ENCODE measurements around the gene RHOT2.

RHOT2 gene

DNA sequence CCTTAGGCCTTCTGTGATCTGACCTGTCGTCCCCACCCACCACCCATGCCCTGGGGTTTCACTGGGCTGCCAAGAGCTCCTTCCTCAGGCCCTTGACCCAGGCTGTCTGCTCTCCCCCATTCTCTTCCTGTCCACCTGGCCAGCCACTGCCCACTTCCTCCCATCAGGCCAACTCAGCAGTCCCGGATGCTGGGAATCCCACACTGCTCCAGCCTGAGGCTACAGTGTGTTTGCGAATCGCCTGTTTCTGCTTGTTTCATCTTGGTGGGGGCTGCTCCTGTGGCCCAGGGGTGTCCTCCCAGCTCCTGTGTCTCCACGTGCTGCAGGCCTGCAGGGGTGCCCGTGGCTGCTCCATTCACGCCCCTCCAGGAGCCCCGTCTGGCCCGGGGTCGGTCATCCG, 46.1 kb downstream of the RHOT2 start:
- no peak for DNase-seq (ENCODE audit: low read depth in 2 of 2)

- peak; percentile 58 to 64 for DNase-seq (ENCODE audit: low read depth in 2 of 2)
Measured at GRCh38 chr16:714558-715476, 46.9 kb downstream of the RHOT2 start, which contains the start of gene METRN. TSS of gene METRN (plus strand) at chr16:715118. CDS start at chr16:715290, 172 bp downstream.

DNA sequence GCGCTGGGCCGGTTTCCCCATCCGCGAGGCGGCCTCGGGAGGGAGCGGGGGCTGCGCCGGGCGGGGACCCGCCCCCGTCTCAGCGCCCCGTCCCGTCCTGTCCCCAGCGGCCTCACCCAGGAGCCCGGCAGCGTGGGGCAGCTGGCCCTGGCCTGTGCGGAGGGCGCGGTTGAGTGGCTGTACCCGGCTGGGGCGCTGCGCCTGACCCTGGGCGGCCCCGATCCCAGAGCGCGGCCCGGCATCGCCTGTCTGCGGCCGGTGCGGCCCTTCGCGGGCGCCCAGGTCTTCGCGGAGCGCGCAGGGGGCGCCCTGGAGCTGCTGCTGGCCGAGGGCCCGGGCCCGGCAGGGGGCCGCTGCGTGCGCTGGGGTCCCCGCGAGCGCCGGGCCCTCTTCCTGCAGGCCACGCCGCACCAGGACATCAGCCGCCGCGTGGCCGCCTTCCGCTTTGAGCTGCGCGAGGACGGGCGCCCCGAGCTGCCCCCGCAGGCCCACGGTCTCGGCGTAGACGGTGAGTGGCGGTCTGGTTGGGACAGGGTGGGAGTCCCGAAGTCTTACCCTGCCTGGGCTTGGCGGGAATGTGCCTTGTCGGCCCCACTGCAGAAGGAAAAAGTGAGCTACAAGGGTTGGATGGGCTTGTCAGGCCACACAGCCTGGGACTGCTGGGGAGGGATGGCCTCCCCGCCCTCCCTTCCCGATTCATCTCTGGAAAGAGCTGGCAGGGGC, 47.7 kb downstream of the RHOT2 start:
- no peak for DNase-seq (ENCODE audit: low read depth in 2 of 2)

DNA sequence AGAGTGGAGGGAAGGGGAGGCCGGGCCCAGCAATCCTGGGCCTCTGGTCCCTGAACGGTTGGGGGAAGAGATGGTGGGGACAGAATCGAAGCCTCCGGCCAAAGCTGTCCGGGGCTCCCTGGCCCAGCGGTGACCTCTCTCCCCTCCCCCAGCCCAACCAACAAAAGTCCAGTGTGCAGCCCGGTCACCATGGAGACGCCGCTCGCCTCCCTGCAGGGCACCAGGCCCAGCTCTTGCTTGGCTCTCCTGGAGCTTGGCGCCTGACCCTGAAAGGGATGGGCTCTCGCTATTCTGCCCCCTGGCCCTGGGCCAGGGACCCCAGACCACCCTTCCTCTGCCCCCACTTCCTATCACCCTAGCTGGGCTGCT, 48.3 kb downstream of the RHOT2 start:
- no peak for DNase-seq (ENCODE audit: low read depth in 2 of 2)

GRCh38 chr16:716768-717325, 48.9 kb downstream of the RHOT2 start:
- no peak for DNase-seq (ENCODE audit: low read depth in 2 of 2)

DNA sequence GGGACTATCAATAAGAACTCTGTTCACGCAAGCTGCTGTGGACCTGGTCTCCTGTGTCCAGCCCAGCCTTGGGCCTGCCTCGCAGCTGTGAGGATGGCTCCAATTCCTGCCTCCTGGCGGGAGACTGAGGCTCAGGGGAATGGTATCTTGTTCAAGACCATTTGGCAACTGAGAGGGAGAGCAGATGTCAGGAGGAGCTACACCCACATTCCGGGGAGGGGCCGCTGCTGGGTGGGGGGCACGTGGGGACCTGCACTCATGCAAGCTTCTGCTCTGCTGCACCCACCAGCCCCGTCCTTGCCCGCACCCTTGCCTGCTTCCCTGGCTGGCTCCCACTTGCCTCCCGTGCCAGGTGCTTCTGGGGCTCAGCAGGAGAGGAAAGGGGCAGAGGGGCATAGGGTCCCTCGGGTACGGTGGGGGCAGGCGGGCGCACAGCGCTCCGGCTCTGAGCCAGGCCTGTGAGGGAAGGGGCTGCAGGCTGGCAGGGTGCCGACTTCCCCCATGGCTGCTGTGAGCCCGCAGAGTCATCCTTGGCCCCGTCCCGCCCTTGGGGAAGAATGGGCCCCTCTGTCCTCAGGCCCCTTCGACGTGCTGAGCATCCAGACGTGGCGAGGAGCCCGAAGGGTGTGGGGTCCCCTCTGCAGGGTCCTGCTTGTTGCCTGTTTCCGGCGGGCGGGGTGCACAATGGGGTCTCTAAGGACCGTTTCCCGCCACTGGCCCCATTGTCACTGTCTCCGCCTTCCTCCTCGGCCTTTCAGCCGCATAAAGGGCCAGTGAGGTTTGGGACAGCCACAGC, 49.7 kb downstream of the RHOT2 start:
- no peak for DNase-seq (ENCODE audit: low read depth in 2 of 2)

GRCh38 chr16:718389-718788, 50.5 kb downstream of the RHOT2 start:
- DNase-seq (ENCODE audit: low read depth in 2 of 2), result no peak

DNA sequence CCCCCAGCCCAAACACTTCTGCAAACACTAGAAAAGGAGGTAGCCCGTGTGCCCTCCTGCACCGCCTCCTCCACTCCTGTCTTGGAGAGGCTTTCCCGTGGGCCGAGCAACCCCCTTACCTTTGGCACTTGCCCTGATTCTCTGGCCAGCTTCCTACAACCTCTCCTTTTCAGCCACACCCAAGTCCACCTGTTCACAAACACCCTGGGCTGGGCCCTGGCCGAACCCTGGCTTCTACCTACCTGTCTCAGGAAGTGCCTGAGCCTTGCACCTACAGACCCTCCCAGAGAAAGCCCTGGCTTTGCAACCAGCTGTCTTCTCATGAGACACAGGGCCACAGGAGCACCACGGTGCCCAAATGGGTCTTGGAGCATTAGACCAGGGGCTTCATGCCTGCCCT, 51.0 kb downstream of the RHOT2 start:
- DNase-seq (ENCODE audit: low read depth in 2 of 2), result no peak

- no peak for DNase-seq (ENCODE audit: low read depth in 2 of 2)
Measured at GRCh38 chr16:719815-720446, 52.0 kb downstream of the RHOT2 start.

DNA sequence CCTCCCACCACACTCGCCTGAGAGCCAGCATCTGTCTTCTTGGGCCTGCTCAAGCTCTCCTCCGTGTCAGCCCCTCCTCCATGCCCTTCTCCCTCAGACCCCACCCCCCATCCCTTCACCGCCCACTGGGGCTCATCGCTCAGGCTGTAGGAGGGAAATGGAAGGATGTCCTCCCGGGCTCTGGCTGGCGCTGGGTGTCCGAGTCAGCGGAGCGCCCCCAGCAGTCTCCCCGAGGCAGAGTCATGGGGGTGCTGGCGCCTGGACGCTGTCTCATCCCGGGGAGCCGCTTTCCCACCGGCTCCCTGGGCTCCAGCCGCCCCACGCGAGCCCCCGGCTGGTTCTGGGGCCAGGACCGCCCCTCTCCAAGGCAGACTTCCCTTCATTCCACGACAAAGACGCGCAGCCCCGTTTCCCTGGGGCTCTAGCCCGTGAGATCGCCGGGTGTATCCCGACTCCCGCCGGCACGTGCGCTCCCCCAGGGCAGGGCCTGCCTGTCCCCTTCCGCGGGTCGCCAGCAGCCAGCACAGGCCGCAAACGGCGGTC, 52.6 kb downstream of the RHOT2 start:
- DNase-seq (ENCODE audit: low read depth in 2 of 2), result peak in 1 of 2 experiments; percentile 24

DNA sequence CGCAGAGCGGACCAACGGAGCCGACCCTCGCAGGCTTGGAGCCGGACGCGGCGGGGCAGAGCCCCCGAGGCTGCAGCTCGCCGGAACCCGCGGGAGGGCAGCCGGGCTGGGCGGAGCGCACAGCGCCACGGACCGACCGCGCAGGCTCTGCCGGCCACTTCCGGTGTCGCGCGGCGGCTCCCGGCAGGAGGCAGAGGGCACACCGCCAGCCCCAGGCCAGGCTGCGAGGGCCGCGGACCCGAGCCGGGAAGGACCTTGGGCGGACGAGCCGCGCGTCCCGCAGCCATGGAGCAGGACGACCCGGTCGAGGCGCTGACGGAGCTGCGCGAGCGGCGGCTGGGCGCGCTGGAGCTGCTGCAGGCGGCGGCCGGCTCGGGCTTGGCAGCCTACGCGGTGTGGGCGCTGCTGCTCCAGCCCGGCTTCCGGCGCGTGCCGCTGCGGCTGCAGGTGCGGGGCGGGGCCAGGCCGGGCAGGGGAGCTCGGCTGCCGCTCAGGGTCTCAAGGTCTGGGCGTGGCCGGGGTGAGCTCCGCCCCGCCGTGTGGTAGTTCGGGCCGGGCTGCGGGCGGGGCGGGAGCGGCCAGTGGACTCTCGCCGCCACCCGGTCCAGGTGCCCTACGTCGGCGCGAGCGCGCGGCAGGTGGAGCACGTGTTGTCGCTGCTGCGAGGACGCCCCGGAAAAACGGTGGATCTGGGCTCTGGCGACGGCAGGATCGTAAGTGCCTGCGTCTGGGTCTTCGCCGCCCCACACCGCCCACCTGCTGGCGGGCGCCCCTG, 53.2 kb downstream of the RHOT2 start, which contains the start of gene ANTKMT:
TSS of gene ANTKMT (plus strand) at position 157 of the 775 bp plus-strand sequence. CDS start at position 286, 129 bp downstream.
- peak in 1 of 2 experiments; percentile 20 for DNase-seq (ENCODE audit: low read depth in 2 of 2)

GRCh38 chr16:721765-722540, 54.0 kb downstream of the RHOT2 start:
- no peak for DNase-seq (ENCODE audit: low read depth in 2 of 2)

- no peak for DNase-seq (ENCODE audit: low read depth in 2 of 2)
Measured at GRCh38 chr16:722835-723633, 55.1 kb downstream of the RHOT2 start.

DNA sequence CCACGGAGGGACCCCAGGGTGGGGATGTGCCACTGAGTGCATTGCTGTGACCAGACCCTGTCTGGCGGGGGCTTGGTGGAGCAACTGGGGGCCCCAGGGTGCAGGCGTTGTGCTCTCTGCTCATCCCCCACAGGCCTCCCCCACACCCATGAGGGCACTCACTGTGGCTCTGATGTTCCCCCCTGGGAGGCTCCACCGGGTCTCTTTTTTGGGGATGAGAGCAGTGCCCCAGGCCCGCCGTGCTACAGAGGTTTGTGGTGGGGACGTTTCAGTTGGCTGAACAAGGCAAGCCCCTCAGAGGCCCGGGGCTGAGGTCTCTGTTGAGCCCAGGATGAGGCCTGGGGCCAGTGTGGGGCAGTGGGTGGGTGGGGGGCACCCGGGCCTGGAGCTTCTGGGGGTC, 55.8 kb downstream of the RHOT2 start:
- no peak for DNase-seq (ENCODE audit: low read depth in 2 of 2)

Data from fibroblast of skin of left quadriceps (primary cell).